NOMO-1 treated with DMSO at 0.1 percent for 48 hours (cell line): ENCODE measurements around the gene ITK.

Source experiments
- DNase-seq: peaks from one replicate; lab custom pipeline; 2025; ENCODE audit not compliant: unreplicated experiment; lab: John Stamatoyannopoulos, UW

Gene ITK

GRCh38 chr5:157279605-157280239, 99.1 kb downstream of the ITK start:
- no peak for DNase-seq

DNA sequence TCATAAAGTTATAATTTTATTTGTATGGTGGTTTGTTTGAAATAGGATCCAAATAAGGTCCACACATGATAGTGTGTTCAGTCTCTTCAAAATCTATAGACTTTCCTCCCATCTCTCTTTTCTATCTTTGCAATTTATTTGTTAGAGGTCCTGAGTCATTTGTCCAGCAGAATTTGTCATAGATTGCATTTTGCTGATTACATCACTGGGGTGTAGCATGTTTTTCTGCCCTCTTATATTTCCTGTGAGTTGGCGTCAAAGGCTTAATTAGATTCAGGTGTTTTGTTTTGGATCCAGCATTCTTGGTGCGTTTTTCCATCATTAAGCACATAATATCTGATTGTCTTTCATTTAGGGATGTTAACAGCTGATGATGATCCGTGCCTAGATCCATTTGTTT, 100.3 kb downstream of the ITK start:
- DNase-seq = no peak

GRCh38 chr5:157282150-157282549, 101.5 kb downstream of the ITK start:
- no peak for DNase-seq

- DNase-seq = peak; percentile 78
Measured at GRCh38 chr5:157283434-157283833, 102.8 kb downstream of the ITK start.

GRCh38 chr5:157284458-157285212, 104.0 kb downstream of the ITK start:
- DNase-seq = no peak

- DNase-seq = no peak
Measured at GRCh38 chr5:157285310-157286035, 104.8 kb downstream of the ITK start.

DNA sequence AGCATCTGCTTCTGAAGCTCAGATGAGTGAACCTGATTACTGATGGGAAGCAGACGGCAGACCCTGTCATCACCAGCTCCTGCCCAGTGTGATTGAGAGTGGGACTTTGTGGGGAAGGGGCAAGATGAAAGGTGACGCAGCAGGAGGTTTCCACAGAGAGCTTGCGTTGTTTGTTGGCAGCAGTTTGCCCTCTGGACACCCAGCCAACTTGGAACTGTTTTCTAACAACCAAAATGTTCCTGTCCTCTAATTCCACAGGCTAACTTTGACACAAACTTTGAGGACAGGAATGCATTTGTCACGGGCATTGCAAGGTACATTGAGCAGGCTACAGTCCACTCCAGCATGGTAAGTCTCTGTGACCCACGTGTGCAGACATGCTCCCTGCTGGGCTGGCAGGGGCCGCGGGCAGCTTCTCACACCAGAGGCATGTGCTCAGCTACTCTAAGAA, 106.1 kb downstream of the ITK start:
- no peak for DNase-seq

DNA sequence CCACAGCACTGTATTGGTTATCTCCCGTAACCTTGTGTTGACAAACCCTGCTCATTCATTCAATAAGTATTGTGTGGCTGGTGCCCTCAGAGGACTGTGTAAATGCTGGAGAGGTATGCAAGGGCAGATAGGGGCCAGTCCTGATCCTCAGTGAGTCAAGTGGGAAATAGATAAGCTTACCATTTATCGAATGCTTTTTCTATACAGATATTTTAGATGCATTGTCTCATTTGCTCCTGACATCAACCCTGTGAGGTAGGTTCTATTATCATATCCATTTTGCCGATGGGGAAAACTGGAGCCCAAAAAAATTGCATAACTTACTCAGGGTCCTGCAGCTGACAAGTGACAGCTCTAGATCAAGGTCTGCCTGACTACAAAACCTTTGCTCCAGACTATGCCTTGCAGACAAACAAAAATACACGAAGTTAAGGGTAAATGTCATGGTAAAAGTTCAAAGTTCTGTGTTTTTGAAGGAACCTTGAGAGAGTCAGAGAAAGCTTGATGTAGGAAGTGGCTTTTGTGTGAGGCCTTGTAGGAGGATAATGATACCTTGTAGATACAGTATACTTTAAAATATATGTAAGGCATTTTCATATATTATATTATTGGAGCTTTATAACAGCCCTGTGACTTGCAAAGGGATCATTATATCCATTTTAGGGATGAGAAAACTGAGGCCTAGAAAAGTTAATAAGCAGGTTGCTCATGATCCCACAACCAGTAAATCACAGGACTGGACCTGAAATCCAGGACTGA, 107.9 kb downstream of the ITK start:
- no peak for DNase-seq

DNA sequence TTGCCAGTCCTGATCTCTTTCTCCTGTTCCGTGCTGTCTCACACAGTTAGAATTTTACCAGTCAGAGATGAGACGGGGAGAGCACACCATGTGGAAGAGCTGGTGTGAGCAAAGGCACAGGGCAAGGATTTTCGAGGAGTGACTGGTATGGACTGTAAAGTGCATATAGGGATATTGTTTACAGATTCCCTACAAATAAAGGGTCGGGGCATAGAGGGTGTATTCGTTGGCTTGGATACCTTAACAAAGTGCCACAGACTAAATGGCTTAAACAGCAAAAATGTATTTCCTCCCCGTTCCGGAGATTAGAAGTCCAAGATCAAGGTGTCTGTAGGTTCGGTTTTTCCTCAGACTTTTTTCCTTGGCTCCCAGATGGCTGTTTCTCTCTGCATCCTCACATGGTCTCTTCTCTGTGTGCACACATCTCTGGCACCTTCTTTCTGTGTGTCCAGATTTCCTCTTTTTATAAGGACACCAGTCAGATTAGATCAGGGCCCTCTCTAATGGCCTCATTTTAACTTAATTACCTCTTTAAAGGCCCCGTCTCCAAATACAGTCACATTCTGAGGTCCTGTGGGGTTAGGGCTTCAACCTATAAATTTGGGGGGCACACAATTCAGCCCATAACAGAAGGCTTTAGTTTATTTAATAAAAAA, 108.7 kb downstream of the ITK start:
- DNase-seq = no peak

- DNase-seq = no peak
Measured at GRCh38 chr5:157290156-157290980, 109.7 kb downstream of the ITK start.

DNA sequence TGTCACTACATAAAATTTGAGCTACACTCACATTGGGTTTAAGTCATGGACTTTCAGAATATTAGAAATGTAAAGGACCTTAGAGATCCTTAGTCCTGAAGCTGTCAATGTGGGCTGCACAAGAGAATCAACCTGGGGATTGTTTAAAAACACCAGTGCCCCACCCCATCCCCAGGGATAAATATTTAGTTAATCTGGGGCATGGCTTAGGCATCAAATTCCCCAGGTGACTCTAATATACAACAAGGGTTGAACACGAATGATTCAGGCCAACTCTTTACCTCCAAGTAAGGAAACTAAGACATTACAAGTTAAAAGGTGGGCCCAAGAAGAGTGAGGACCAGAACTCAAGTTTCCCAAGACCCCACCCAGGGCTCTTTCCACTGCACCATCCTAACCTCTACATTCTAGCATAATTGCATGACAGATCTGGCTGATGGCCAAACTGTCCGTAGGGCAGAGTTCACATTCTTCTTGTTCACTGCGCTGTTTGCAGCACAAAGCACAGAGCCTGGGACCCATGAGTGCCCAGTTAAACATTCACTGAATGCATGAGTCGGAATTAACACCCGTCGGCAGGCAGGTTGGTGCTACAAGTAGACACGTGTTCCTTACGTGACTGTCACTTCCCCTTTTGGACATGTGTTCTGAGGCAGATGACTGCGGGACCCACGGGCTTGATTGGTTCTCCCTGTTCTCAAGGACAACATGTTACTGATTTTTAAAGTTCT, 110.5 kb downstream of the ITK start:
- peak; percentile 33 for DNase-seq

DNA sequence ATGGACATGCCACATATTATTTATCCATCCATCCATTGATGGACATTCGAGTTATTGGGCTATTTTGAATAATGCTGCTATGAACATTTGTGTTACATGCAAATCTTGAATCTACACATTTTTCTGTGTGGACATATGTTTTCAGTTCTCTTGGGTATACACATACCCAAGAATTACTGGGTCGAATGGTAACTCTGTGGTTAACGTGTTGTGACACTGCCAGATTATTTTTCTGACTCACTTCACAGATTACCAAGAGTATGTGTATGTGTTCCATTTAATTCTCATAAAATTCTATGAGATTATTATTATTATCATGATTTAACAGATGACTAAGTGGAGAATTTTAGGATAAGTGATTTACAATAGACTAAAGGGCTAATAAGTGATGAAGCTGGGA, 112.0 kb downstream of the ITK start:
- no peak for DNase-seq

DNA sequence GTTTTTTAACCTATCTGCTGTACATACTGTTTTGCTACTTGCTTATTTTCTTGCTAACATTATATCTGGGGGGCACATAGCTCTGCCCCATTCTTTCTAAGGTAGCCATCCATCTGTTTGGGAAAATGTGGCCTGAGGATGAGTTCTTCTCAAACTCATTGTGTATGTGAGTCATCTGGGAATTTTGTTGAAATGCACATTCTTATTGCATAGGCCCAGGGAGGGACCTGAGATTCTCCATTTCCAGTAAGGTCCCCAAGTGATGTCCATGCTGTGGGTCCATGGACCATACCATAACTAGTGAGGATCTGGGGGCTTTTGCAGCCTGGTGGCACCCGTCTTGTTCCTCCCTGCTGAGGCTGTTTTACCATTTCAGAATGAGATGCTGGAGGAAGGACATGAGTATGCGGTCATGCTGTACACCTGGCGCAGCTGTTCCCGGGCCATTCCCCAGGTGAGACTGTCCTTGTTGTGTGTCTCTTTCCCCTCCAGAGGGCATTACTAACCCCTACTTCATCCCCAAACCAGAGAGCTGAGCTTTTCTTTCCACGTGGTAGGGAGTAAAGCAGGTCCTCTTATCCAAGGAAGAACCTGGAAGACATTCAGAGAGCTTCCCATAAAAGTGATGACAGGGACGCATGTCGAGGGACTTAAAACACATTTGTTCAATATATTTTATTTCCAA, 113.9 kb downstream of the ITK start:
- DNase-seq = no peak

DNA sequence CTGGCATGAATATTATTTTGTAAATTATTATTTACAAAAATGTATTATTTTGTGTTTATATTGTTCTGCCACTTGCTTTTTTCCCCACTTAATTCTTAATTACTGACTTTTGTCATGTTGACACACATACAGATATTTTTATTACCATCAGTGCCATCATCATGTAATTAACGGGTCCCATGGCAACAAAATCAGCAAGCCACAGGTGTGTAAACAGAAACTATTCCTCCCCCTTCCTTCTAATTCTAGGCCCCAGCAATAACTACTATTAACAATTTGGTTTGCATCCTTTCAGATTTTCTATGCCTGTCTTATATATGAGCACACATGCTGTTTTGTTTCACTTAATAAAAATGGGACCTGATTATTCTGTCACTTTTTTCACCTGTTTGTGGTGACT, 114.6 kb downstream of the ITK start:
- no peak for DNase-seq

DNA sequence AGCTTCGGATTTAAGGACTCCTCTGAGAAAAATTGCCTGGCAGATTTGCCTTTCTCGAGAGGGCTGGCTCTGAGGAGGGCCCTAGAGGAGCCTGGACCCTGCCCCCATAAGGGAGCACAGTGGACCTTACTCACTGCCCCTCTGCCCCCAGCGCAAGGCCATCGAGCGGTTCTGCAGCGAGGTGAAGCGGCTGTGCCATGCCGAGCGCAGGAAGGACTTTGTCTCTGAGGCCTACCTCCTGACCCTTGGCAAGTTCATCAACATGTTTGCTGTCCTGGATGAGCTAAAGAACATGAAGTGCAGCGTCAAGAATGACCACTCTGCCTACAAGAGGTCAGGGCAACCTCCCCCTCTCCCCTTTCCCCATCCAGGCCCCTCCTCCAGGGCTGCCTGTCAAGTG, 119.9 kb downstream of the ITK start:
- no peak for DNase-seq

DNA sequence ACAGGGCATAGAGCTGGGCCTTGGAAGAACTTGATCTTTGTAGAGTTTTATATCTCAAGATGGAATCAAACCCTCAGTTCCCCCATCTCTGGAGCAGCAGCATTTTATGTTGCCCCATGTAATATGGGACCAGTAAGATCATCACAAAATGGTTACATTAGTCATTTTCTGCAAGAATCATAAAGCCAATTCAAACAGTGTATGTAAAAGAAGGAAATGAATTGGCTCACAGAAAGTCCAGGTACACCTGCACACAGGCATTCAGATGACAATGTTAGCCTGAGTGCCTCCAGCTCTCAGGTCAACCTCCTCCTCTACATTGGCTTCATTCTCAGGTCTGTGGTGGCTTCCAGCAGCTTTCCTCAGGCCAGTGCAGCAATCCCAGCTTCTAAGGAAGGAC, 120.4 kb downstream of the ITK start:
- DNase-seq = no peak

DNA sequence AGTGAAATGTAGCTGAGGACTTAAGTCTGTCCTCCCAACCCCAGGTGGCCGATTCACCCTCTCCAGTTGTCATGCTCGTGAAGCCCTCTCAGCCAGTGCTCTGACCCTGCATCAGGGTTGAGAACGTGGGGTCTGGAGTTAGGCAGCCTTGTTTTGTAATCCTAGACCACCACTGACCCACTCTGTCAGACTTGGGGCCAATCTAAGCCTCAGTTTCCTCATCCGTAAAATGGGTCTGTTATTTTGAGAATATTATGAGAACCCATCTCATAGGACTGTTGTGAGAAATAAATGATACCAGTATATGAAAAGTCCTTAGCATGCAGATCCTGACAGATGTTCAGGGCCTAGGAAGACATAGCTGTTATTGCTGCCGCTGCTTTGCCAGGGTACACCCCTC, 122.4 kb downstream of the ITK start:
- DNase-seq = no peak

DNA sequence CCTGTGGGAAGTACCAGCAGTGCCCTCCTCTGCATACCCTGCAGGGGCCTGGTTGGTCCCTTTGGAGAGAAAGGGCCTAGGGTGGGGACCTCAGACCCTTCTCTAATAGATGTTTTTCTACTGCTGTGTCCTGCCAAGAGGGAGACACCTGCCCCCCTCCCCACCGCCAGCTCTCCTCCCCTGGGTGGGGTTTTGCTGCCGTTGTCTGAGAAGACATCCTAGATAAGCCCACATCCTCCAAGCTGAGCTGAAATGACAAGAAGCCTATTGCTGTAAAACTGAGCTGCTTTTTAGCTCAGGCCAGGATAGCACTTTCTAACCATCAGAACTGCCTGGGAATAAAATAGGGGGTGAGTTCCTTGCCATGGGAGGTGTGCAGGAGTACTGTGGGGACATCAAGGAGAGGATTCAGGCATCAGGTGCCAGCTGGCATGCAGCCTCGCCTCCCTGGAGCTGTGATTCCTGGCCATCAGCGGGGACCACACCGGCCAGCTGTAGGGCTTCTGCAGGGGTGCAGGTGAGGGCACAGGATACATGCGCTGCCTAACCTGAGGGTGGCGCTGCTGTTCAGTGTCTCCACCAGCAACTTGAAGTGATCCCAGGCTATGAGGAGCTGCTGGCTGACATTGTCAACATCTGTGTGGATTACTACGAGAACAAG, 123.2 kb downstream of the ITK start:
- DNase-seq = no peak
